Upper lobe of left lung (tissue), 4 donors: Measurements from ENCODE around the gene MINDY3.

Source experiments
- CTCF ChIP-seq, 6 experiments: fragments of 450-650 bp in 4 of 6; fragments of 200-600 bp in 2 of 6; sonication (generic) in 2 of 6; IDR thresholded peaks; one replicate each; pipeline ENCODE4 v1.5.1; 2016 to 2019; ENCODE audit warnings: antibody characterized with exemption in 6 of 6
- EP300 ChIP-seq, 4 donors: sonication (generic); formaldehyde crosslinking; IDR thresholded peaks; one replicate each; pipeline ENCODE4 v1.5.1; 2017; ENCODE audit warnings: antibody characterized with exemption in 4 of 4, control low read depth in 2 of 4
- POLR2A ChIP-seq, 4 donors: fragments of 450-650 bp; IDR thresholded peaks; one replicate each; pipeline ENCODE4 v1.5.1; 2016 to 2017; ENCODE audit warnings: antibody characterized with exemption in 4 of 4, mild to moderate bottlenecking in 2 of 4
- POLR2AphosphoS5 ChIP-seq, 2 donors: sonication (generic); formaldehyde crosslinking; IDR thresholded peaks; one replicate each; pipeline ENCODE4 v1.5.1; 2017; ENCODE audit warnings: antibody characterized with exemption in 2 of 2

GRCh38 chr10:15865304-15865703 lies 5.0 kb upstream of the MINDY3 start:
- TF ChIP-seq CTCF (IDR thresholded peaks at IDR 0.05) (no peak), POLR2A (IDR thresholded peaks at IDR 0.05) (no peak), POLR2AphosphoS5 (IDR thresholded peaks at IDR 0.05) (no peak), EP300 (IDR thresholded peaks at IDR 0.05) (no peak)
